Upper lobe of right lung (tissue), 1 donor: ENCODE data around the gene FBXW4. TPM values are rescaled to one million over a fixed set of nuclear protein-coding genes. Genes with fewer than 3 reads are reported as not detected.
"Not testable (repeated sequence)": the region's sequence is repeated elsewhere in the genome, so short reads cannot be mapped to it uniquely, and the experiment has no call there.

ENCODE experiments used
- ATAC-seq: fragments of 200-7000 bp; cut with Tn5 transposase; one replicate; pipeline ENCODE4 v1.9.1; 2020; ENCODE audit warnings: mild to moderate bottlenecking, moderate library complexity
- DNase-seq: peaks from one replicate; pipeline ENCODE4 v3.0.0-alpha.2; 2020
- H3K27ac ChIP-seq: fragments of 200-600 bp; one replicate; pipeline ENCODE4 v1.8.0; 2022
- H3K27me3 ChIP-seq: fragments of 200-600 bp; one replicate; pipeline ENCODE4 v1.8.0; 2022; ENCODE audit warnings: mild to moderate bottlenecking
- H3K36me3 ChIP-seq: fragments of 200-600 bp; one replicate; pipeline ENCODE4 v1.8.0; 2022
- H3K4me1 ChIP-seq: fragments of 200-600 bp; one replicate; pipeline ENCODE4 v1.8.0; 2022
- H3K4me3 ChIP-seq: fragments of 200-600 bp; one replicate; pipeline ENCODE4 v1.8.0; 2022; ENCODE audit warnings: mild to moderate bottlenecking
- H3K9me3 ChIP-seq: fragments of 200-600 bp; one replicate; pipeline ENCODE4 v1.8.0; 2022
- CTCF ChIP-seq: fragments of 200-600 bp; IDR thresholded peaks from one replicate; pipeline ENCODE4 v1.8.0; 2022; ENCODE audit warnings: antibody characterized with exemption
- intact Hi-C: fragments of 100-400 bp; cut with DNase I; formaldehyde crosslinking; loops from one replicate; pipeline ENCODE4 v1.11.0; 2022
- total RNA-seq: library from RNA; stranded (reverse); fragmentation: NEBNext Ultra II Directional; extraction: Animal tissue kit (Norgen Biotek cat#: 25700); gene quantifications from one replicate; pipeline ENCODE4 v1.2.1, GENCODE V29; 2021
- donor health status: DM: no; HTN: yes; CAD: no; lungs with severe emphysema.

The FBXW4 gene
- total RNA-seq, 1 donor from 2014 or later = 94.3 TPM

GRCh38 chr10:101646364-101646763, 48.6 kb downstream of the FBXW4 start:
- Histone ChIP-seq H3K4me1 (no peaks in the 10 kb centered on the region), H3K27me3 (no peaks in the 10 kb centered on the region), H3K27ac (no peak overlapping the region), H3K9me3 (no peaks in the 10 kb centered on the region), H3K4me3 (no peak overlapping the region), H3K36me3 (peaks cover 42% of the 10 kb centered on the region)
- DNase-seq (no peak), ATAC-seq (no peak)
- no peak for TF ChIP-seq CTCF
- intact Hi-C loops = no loop called here

- Histone ChIP-seq H3K27ac (no peak overlapping the region), H3K27me3 (no peaks in the 10 kb centered on the region), H3K9me3 (no peaks in the 10 kb centered on the region), H3K4me1 (no peaks in the 10 kb centered on the region), H3K36me3 (peaks cover 36% of the 10 kb centered on the region), H3K4me3 (no peak overlapping the region)
- DNase-seq (no peak), ATAC-seq (no peak)
- TF ChIP-seq CTCF = no peak
- intact Hi-C loops = no loop called here
Measured at GRCh38 chr10:101645659-101646058, 49.3 kb downstream of the FBXW4 start.

GRCh38 chr10:101644002-101644401, 51.0 kb downstream of the FBXW4 start:
- no peak for TF ChIP-seq CTCF
- Histone ChIP-seq H3K9me3 (no peaks in the 10 kb centered on the region), H3K4me1 (no peaks in the 10 kb centered on the region), H3K36me3 (peaks cover 37% of the 10 kb centered on the region), H3K27ac (no peak overlapping the region), H3K27me3 (no peaks in the 10 kb centered on the region), H3K4me3 (no peak overlapping the region)
- DNase-seq (no peak), ATAC-seq (no peak)
- intact Hi-C loops = no loop called here

- Histone ChIP-seq H3K9me3 (no peaks in the 10 kb centered on the region), H3K27me3 (no peaks in the 10 kb centered on the region), H3K4me3 (no peak overlapping the region), H3K36me3 (peaks cover 37% of the 10 kb centered on the region), H3K27ac (no peak overlapping the region), H3K4me1 (no peaks in the 10 kb centered on the region)
- no peak for DNase-seq
- intact Hi-C loops = no loop called here
- ATAC-seq = no peak
- TF ChIP-seq CTCF = no peak
Measured at GRCh38 chr10:101643546-101643945, 51.4 kb downstream of the FBXW4 start.

- no peaks in the 10 kb centered on the region for H3K4me1 ChIP-seq
- H3K27me3 ChIP-seq = no peaks in the 10 kb centered on the region
- intact Hi-C loops = no loop called here
- H3K4me3 ChIP-seq = no peak overlapping the region
- H3K27ac ChIP-seq = no peak overlapping the region
- ATAC-seq (no peak), DNase-seq (no peak)
- no peaks in the 10 kb centered on the region for H3K9me3 ChIP-seq
- TF ChIP-seq CTCF = no peak
- peaks cover 24% of the 10 kb centered on the region for H3K36me3 ChIP-seq
Measured at GRCh38 chr10:101639141-101639900, 55.6 kb downstream of the FBXW4 start.

GRCh38 chr10:101633510-101633909, 61.5 kb downstream of the FBXW4 start:
- H3K9me3 ChIP-seq, H3K4me3 ChIP-seq, H3K27ac ChIP-seq, H3K36me3 ChIP-seq, H3K4me1 ChIP-seq, DNase-seq, ATAC-seq, intact Hi-C loops, H3K27me3 ChIP-seq: not testable (repeated sequence)
